DOHH2 (cell line): ENCODE data around the gene OXSM.

Experiments used
- H3F3A ChIP-seq: fragments of 200-600 bp; sonication (generic), shearing (Covaris generic); 2 replicates; pipeline ENCODE4 v1.6.0; 2016; ENCODE audit warnings: antibody characterized with exemption, mild to moderate bottlenecking; ENCODE audit not compliant: control insufficient read depth, insufficient read depth
- H3K27ac ChIP-seq: fragments of 200-600 bp; sonication (generic); 2 replicates; pipeline ENCODE4 v1.5.1; 2014; ENCODE audit warnings: low read depth, mild to moderate bottlenecking, low read length, moderate library complexity
- H3K27me3 ChIP-seq: fragments of 200-600 bp; sonication (generic); 2 replicates; pipeline ENCODE4 v1.6.1; 2014; ENCODE audit warnings: mild to moderate bottlenecking, low read length, mixed read lengths; ENCODE audit not compliant: control insufficient read depth
- H3K36me3 ChIP-seq: fragments of 200-600 bp; sonication (generic); 2 replicates; pipeline ENCODE4 v1.6.1; 2014; ENCODE audit warnings: mild to moderate bottlenecking, low read length, moderate library complexity, mixed read lengths; ENCODE audit not compliant: control insufficient read depth
- H3K4me1 ChIP-seq: fragments of 200-600 bp; sonication (generic); 2 replicates; pipeline ENCODE4 v1.6.1; 2014; ENCODE audit warnings: mild to moderate bottlenecking, low read length, mixed read lengths; ENCODE audit not compliant: control insufficient read depth
- H3K4me2 ChIP-seq: fragments of 200-600 bp; sonication (generic); 2 replicates; pipeline ENCODE4 v1.6.0; 2014; ENCODE audit warnings: mild to moderate bottlenecking, low read length, moderate library complexity
- H3K4me3 ChIP-seq: fragments of 200-600 bp; sonication (generic); 2 replicates; pipeline ENCODE4 v1.5.1; 2014; ENCODE audit warnings: mild to moderate bottlenecking, low read length, mixed read lengths
- H3K79me2 ChIP-seq: fragments of 200-600 bp; sonication (generic); 2 replicates; pipeline ENCODE4 v1.6.1; 2014; ENCODE audit warnings: mild to moderate bottlenecking, low read length, mixed read lengths; ENCODE audit not compliant: control insufficient read depth
- H3K9me2 ChIP-seq: fragments of 200-600 bp; sonication (generic); replicated peaks from 2 replicates; pipeline ENCODE4 v1.6.1; 2014; ENCODE audit warnings: mild to moderate bottlenecking, low read length, mixed read lengths; ENCODE audit not compliant: control insufficient read depth
- H3K9me3 ChIP-seq: fragments of 200-600 bp; sonication (generic); 2 replicates; pipeline ENCODE4 v1.6.1; 2014; ENCODE audit warnings: antibody characterized with exemption, low read length, mixed read lengths; ENCODE audit not compliant: control insufficient read depth, insufficient read depth
- H4K20me1 ChIP-seq: fragments of 200-600 bp; sonication (generic); 2 replicates; pipeline ENCODE4 v1.6.0; 2014; ENCODE audit warnings: low read depth, mild to moderate bottlenecking, antibody characterized with exemption, low read length, moderate library complexity; ENCODE audit not compliant: control insufficient read depth, insufficient read depth
- CTCF ChIP-seq: fragments of 200-600 bp; sonication (generic); IDR thresholded peaks from one replicate; pipeline ENCODE4 v1.5.1; 2014; ENCODE audit warnings: antibody characterized with exemption, mild to moderate bottlenecking, low read depth, low read length; ENCODE audit not compliant: poor library complexity, severe bottlenecking
- EZH2phosphoT487 ChIP-seq: fragments of 200-600 bp; sonication (generic); IDR thresholded peaks from 2 replicates; pipeline ENCODE4 v1.6.1; 2017; ENCODE audit warnings: borderline replicate concordance, mild to moderate bottlenecking, antibody characterized with exemption, low read length, moderate library complexity, mixed read lengths

The OXSM gene

DNA sequence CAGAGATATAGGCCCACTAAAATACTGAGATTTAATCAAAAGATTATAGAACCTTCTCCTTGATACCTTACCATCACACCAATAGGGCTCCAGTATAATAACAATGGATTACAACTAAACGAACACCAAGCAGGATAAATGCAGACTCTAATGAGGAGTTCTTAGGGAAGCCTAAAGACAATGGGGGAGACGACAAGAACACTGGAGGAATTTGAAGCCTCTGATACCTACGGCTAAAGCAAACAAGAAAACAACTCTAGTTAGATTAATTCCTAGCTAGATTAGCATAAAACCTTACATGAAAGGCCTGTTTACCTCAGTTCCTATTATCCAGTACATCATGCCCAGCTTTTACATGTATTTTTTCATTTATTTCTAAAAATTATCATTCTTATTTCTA is 41.7 kb upstream of the OXSM start:
- Histone ChIP-seq H3K79me2 (peaks cover 8% of the 10 kb centered on the region; the same call in 1 of the 2 replicates), H3K27me3 (no peaks in the 10 kb centered on the region), H3K4me1 (no peaks in the 10 kb centered on the region), H3K9me2 (no peaks in the 10 kb centered on the region), H3K27ac (no peak overlapping the region), H3F3A (no peaks in the 10 kb centered on the region), H3K4me3 (no peak overlapping the region), H4K20me1 (no peaks in the 10 kb centered on the region), H3K9me3 (no peaks in the 10 kb centered on the region), H3K4me2 (no peak overlapping the region), H3K36me3 (peaks cover 91% of the 10 kb centered on the region)
- TF ChIP-seq EZH2phosphoT487, result no peak
- no peak for TF ChIP-seq CTCF

DNA sequence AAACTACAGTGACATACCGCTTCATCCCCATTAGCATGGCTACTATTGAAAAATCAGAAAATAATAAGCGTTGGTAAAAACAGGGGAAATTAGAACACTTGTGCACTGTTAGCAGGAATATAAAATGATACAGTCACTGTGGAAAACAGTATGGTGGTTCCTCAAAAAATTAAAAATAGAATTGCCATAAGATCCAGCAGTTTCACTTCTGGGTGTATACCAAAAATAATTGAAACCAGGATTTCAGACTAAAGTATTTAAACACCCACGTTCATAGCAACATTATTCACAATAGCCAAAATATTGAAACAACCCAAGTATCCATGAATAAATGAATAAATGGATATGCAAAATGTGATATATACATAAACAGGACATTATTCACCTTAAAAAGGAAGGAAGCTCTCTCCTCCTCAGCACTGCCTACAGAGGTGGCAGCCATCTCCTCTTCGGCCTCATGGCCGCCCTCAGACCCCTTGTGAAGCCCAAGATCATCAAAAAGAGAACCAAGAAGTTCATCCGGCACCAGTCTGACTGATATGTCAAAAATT is 40.8 kb upstream of the OXSM start:
- Histone ChIP-seq H3K4me2 (no peak overlapping the region), H3K79me2 (peaks cover 3% of the 10 kb centered on the region; the same call in 1 of the 2 replicates), H3K9me3 (no peaks in the 10 kb centered on the region), H3K27me3 (no peaks in the 10 kb centered on the region), H3K27ac (no peak overlapping the region), H3K9me2 (no peaks in the 10 kb centered on the region), H3K4me1 (no peaks in the 10 kb centered on the region), H3F3A (no peaks in the 10 kb centered on the region), H3K4me3 (no peak overlapping the region), H4K20me1 (no peaks in the 10 kb centered on the region), H3K36me3 (peaks cover 87% of the 10 kb centered on the region)
- TF ChIP-seq EZH2phosphoT487 (no peak), CTCF (no peak)

GRCh38 chr3:25751048-25751447 is 38.8 kb upstream of the OXSM start:
- Histone ChIP-seq H3K79me2 (peaks cover 10% of the 10 kb centered on the region), H3K4me2 (no peak overlapping the region), H3K36me3 (peaks cover 80% of the 10 kb centered on the region), H3K27ac (no peak overlapping the region), H3F3A (no peaks in the 10 kb centered on the region), H3K4me1 (no peaks in the 10 kb centered on the region), H3K9me3 (no peaks in the 10 kb centered on the region), H3K27me3 (no peaks in the 10 kb centered on the region), H4K20me1 (no peaks in the 10 kb centered on the region), H3K4me3 (no peak overlapping the region), H3K9me2 (no peaks in the 10 kb centered on the region)
- TF ChIP-seq CTCF, result no peak
- no peak for TF ChIP-seq EZH2phosphoT487

GRCh38 chr3:25751725-25752124 is 38.2 kb upstream of the OXSM start:
- Histone ChIP-seq H3K9me3 (no peaks in the 10 kb centered on the region), H3K27ac (no peak overlapping the region), H3K36me3 (peaks cover 81% of the 10 kb centered on the region), H3K79me2 (peaks cover 13% of the 10 kb centered on the region), H3F3A (no peaks in the 10 kb centered on the region), H3K4me1 (no peaks in the 10 kb centered on the region), H3K27me3 (no peaks in the 10 kb centered on the region), H4K20me1 (no peaks in the 10 kb centered on the region), H3K4me3 (no peak overlapping the region), H3K9me2 (no peaks in the 10 kb centered on the region), H3K4me2 (no peak overlapping the region)
- no peak for TF ChIP-seq CTCF
